Lower leg skin (tissue), 4 donors: ENCODE results near the gene MAST3. TPM values are rescaled to one million over a fixed set of nuclear protein-coding genes. Genes with fewer than 3 reads are reported as not detected.

Source experiments
- DNase-seq, 2 donors: peaks; one replicate each; pipeline ENCODE4 v3.0.0-alpha.2; 2019; ENCODE audit warnings: low spot score in 2 of 2
- H3K4me3 ChIP-seq: fragments of 200-600 bp; sonication (generic); 2 replicates; pipeline ENCODE4 v1.5.1; 2017; ENCODE audit warnings: mild to moderate bottlenecking, low read depth; ENCODE audit not compliant: poor library complexity, severe bottlenecking
- CTCF ChIP-seq, 3 donors: fragments of 450-650 bp; IDR thresholded peaks; one replicate each; pipeline ENCODE4 v1.5.1; 2016; ENCODE audit warnings: antibody characterized with exemption in 3 of 3, mild to moderate bottlenecking in 3 of 3, moderate library complexity in 2 of 3
- POLR2A ChIP-seq, 2 donors: fragments of 450-650 bp; IDR thresholded peaks; one replicate each; pipeline ENCODE4 v1.6.1; 2016 to 2017; ENCODE audit warnings: antibody characterized with exemption in 2 of 2, mild to moderate bottlenecking in 1 of 2, moderate library complexity in 1 of 2
- WGBS, 2 donors: methylation state at CpG; one replicate each; pipeline ENCODE4 v1.1.5; 2018; 5-methylcytosine and 5-hydroxymethylcytosine counted together
- intact Hi-C: fragments of 100-400 bp; cut with DNase I; formaldehyde crosslinking; loops from one replicate; pipeline ENCODE4 v1.15.0; 2023; ENCODE audit warnings: low total_unique reads
- total RNA-seq, 4 donors: library from RNA; depleted of rRNA; stranded (reverse); fragments of >200 nt; gene quantifications; one replicate each; pipeline ENCODE4 v1.1.0, GENCODE V29; 2016

The MAST3 gene
- total RNA-seq, 4 donors from 2014 or later = 12.9 to 19.8 (median 17.0) TPM

- no peak for DNase-seq
- TF ChIP-seq POLR2A (IDR thresholded peaks at IDR 0.05) (no peak), CTCF (IDR thresholded peaks at IDR 0.05) (no peak)
- H3K4me3 ChIP-seq = no peak overlapping the region
- 84 to 85% methylated on average over 2 of the region's 2 CpGs for WGBS, 2 donors
- intact Hi-C loops = no loop called here
Observed at GRCh38 chr19:18096258-18096657, 1.3 kb upstream of the MAST3 start.

- no peak for DNase-seq
- TF ChIP-seq POLR2A (IDR thresholded peaks at IDR 0.05) = no peak
- no peak for TF ChIP-seq CTCF (IDR thresholded peaks at IDR 0.05)
- 32% methylated on average over 22 of the region's 22 CpGs for WGBS, 2 donors
- intact Hi-C loops = no loop called here
- H3K4me3 ChIP-seq = no peak overlapping the region
Observed at GRCh38 chr19:18097993-18098890, 664 bp downstream of the MAST3 start.

GRCh38 chr19:18098891-18099622 lies 1.5 kb downstream of the MAST3 start:
- TF ChIP-seq CTCF (IDR thresholded peaks at IDR 0.05) (no peak), POLR2A (IDR thresholded peaks at IDR 0.05) (no peak)
- intact Hi-C loops = no loop called here
- WGBS, 2 donors = 7% methylated on average over 32 to 34 of the region's 34 CpGs
- H3K4me3 ChIP-seq = no peak overlapping the region
- no peak for DNase-seq

DNA sequence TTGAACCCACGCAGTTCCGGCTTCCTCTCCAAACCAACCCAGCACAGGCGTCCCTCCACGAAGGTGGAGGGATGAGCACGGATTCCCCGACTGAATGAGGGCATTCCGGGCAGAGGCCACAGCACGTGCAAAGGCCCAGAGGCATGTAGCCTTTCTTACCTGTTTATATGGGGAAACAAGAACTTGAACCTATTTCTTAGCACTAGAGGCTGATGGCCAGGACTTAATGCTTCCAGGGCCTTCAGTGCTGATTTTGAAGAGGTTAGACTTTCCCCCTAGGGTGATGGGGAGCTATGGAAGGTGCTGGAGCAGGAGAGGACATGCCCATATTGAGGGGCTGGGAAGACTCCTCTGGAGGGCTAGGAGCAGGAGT lies 2.0 kb downstream of the MAST3 start:
- TF ChIP-seq CTCF (IDR thresholded peaks at IDR 0.05) (no peak), POLR2A (IDR thresholded peaks at IDR 0.05) (no peak)
- DNase-seq = no peak
- intact Hi-C loops = no loop called here
- 85 to 86% methylated on average over 8 of the region's 8 CpGs for WGBS, 2 donors
- H3K4me3 ChIP-seq = no peak overlapping the region

GRCh38 chr19:18100710-18101109 lies 3.1 kb downstream of the MAST3 start:
- WGBS, 2 donors = 56 to 62% methylated on average over 18 of the region's 18 CpGs
- DNase-seq = no peak
- intact Hi-C loops = no loop called here
- TF ChIP-seq POLR2A (IDR thresholded peaks at IDR 0.05) (no peak), CTCF (IDR thresholded peaks at IDR 0.05) (no peak)
- no peak overlapping the region for H3K4me3 ChIP-seq
